ENCODE data around the gene ACAP2. TPM values are rescaled to one million over a fixed set of nuclear protein-coding genes. Genes with fewer than 3 reads are reported as not detected.
"Not testable (repeated sequence)": the region's sequence is repeated elsewhere in the genome, so short reads cannot be mapped to it uniquely, and the experiment has no call there.

Gene ACAP2
- polyA plus RNA-seq, 1 donor from 2014 or later, result 71.3 TPM

- H3K27me3 Mint-ChIP-seq, result no peaks in the 10 kb centered on the region
- no peaks in the 10 kb centered on the region for H3K9me3 Mint-ChIP-seq
- peak overlapping the region in 1 of 4 donors; percentile 9 for H3K4me3 Mint-ChIP-seq
- H3K36me3 Mint-ChIP-seq, result peaks cover 6% of the 10 kb centered on the region
- H3K27ac Mint-ChIP-seq, result no peak overlapping the region
- peaks cover 0 to 2% (median 0%) of the 10 kb centered on the region in 3 donors for H3K4me1 Mint-ChIP-seq
These were observed 130.1 kb downstream of the ACAP2 start for GRCh38 chr3:195312714-195313113.

GRCh38 chr3:195307711-195308110 is 135.1 kb downstream of the ACAP2 start:
- Mint-ChIP-seq H3K36me3 (peaks cover 1% of the 10 kb centered on the region), H3K4me3 (no peak overlapping the region), H3K9me3 (no peaks in the 10 kb centered on the region), H3K4me1 (peaks cover 0 to 2% (median 1%) of the 10 kb centered on the region in 3 donors), H3K27ac (peak overlapping the region in 1 of 3 donors; percentile 22), H3K27me3 (no peaks in the 10 kb centered on the region)

DNA sequence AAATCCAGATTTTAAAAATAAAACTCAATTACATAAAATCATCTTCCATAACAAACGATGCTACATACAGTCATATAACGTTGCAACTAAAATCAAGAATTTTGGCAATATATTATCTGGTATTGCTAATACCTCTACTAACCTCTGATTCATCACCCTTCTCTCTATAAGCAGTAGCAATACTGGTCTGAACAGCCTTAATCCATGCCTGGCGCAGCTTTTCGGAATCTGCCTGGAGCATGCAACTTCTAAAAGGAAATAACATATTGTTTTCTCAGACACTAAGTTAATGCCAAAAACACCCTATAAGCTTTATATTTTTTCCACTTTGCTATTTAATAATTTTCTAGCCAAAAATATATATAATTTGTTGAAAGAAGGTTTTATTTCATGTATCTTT is 136.5 kb downstream of the ACAP2 start:
- peak overlapping the region in 1 of 3 donors; percentile 43 for H3K27ac Mint-ChIP-seq
- no peaks in the 10 kb centered on the region for H3K9me3 Mint-ChIP-seq
- no peaks in the 10 kb centered on the region for H3K27me3 Mint-ChIP-seq
- peaks cover 0 to 2% (median 1%) of the 10 kb centered on the region in 3 donors for H3K4me1 Mint-ChIP-seq
- H3K4me3 Mint-ChIP-seq, result no peak overlapping the region
- H3K36me3 Mint-ChIP-seq, result peaks cover 1% of the 10 kb centered on the region

DNA sequence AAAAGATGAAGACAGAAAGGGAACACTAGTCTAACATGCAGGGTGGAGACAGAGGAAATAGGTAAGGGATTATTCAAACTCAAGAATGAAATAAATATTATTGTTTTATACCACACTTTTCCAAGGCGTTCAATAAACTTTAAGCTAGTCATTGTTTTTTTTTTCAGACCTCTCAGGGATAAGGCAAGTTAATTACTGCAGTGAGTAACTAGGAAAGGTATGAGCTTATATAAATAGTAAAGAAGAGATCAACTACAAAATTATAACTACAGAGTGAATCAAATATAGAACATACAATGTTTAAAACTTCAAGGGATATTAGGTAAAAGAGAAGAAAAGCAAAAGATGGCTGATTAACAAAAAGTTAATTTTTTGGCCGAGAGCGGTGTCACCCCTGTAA is 140.4 kb downstream of the ACAP2 start:
- no peaks in the 10 kb centered on the region for H3K9me3 Mint-ChIP-seq
- no peak overlapping the region for H3K4me3 Mint-ChIP-seq
- no peaks in the 10 kb centered on the region for H3K27me3 Mint-ChIP-seq
- peaks cover 0 to 4% (median 3%) of the 10 kb centered on the region in 3 donors for H3K4me1 Mint-ChIP-seq
- H3K36me3 Mint-ChIP-seq, result peaks cover 1% of the 10 kb centered on the region
- H3K27ac Mint-ChIP-seq, result no peak overlapping the region

GRCh38 chr3:195297446-195297845 is 145.4 kb downstream of the ACAP2 start:
- H3K27me3 Mint-ChIP-seq, result no peaks in the 10 kb centered on the region
- H3K9me3 Mint-ChIP-seq, result no peaks in the 10 kb centered on the region
- H3K27ac Mint-ChIP-seq, result peak overlapping the region in 1 of 3 donors; percentile 49
- H3K4me3 Mint-ChIP-seq, result no peak overlapping the region
- peaks cover 0 to 6% (median 3%) of the 10 kb centered on the region in 3 donors for H3K4me1 Mint-ChIP-seq
- no peaks in the 10 kb centered on the region for H3K36me3 Mint-ChIP-seq

- Mint-ChIP-seq H3K27me3 (no peaks in the 10 kb centered on the region), H3K4me3 (no peak overlapping the region), H3K4me1 (peaks cover 0 to 6% (median 3%) of the 10 kb centered on the region in 3 donors), H3K36me3 (no peaks in the 10 kb centered on the region), H3K9me3 (no peaks in the 10 kb centered on the region), H3K27ac (no peak overlapping the region)
These were observed 146.2 kb downstream of the ACAP2 start for GRCh38 chr3:195296662-195297061.

GRCh38 chr3:195291121-195291520 is 151.7 kb downstream of the ACAP2 start:
- H3K9me3 Mint-ChIP-seq, result no peaks in the 10 kb centered on the region
- H3K27me3 Mint-ChIP-seq, result no peaks in the 10 kb centered on the region
- H3K4me3 Mint-ChIP-seq, result no peak overlapping the region
- H3K36me3 Mint-ChIP-seq, result peaks cover 2% of the 10 kb centered on the region
- H3K4me1 Mint-ChIP-seq, result no peaks in the 10 kb centered on the region
- no peak overlapping the region for H3K27ac Mint-ChIP-seq

DNA sequence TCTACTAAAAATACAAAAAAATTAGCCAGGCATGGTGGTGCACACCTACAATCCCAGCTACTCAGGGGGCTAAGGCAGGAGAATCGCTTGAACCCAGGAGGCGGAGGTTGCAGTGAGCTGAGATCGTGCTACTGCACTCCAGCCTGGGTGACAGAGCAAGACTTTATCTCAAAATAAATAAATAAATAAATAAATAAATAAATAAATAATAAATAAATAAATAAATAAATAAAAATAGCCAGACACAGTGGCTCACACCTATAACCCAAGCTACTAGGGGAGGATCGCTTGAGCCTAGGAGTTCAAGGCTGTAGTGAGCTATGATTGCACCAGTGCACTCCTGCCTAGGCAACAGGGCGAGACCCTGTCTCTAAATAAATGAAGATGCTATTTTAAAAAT is 152.2 kb downstream of the ACAP2 start:
- H3K9me3 Mint-ChIP-seq, H3K4me3 Mint-ChIP-seq, H3K27ac Mint-ChIP-seq, H3K27me3 Mint-ChIP-seq, H3K4me1 Mint-ChIP-seq, H3K36me3 Mint-ChIP-seq: not testable (repeated sequence)

GRCh38 chr3:195286115-195286872 is 156.5 kb downstream of the ACAP2 start:
- H3K36me3 Mint-ChIP-seq, result peaks cover 2% of the 10 kb centered on the region
- H3K27ac Mint-ChIP-seq, result peak overlapping the region in 2 of 3 donors; percentile 21 to 53

GRCh38 chr3:195285372-195285771 is 157.4 kb downstream of the ACAP2 start:
- no peaks in the 10 kb centered on the region for H3K36me3 Mint-ChIP-seq
- no peak overlapping the region for H3K27ac Mint-ChIP-seq
- H3K4me3 Mint-ChIP-seq, result no peak overlapping the region
- no peaks in the 10 kb centered on the region for H3K27me3 Mint-ChIP-seq
- no peaks in the 10 kb centered on the region for H3K4me1 Mint-ChIP-seq
- H3K9me3 Mint-ChIP-seq, result no peaks in the 10 kb centered on the region

More at GRCh38 chr3:195286115-195286872, 156.5 kb downstream of the ACAP2 start:
- no peak overlapping the region for H3K4me3 Mint-ChIP-seq
- H3K9me3 Mint-ChIP-seq, result no peaks in the 10 kb centered on the region
- no peaks in the 10 kb centered on the region for H3K27me3 Mint-ChIP-seq
- no peaks in the 10 kb centered on the region for H3K4me1 Mint-ChIP-seq

- no peaks in the 10 kb centered on the region for H3K4me1 Mint-ChIP-seq
- H3K4me3 Mint-ChIP-seq, result no peak overlapping the region
- H3K27me3 Mint-ChIP-seq, result no peaks in the 10 kb centered on the region
- no peak overlapping the region for H3K27ac Mint-ChIP-seq
- H3K36me3 Mint-ChIP-seq, result no peaks in the 10 kb centered on the region
- no peaks in the 10 kb centered on the region for H3K9me3 Mint-ChIP-seq
These were observed 158.0 kb downstream of the ACAP2 start for GRCh38 chr3:195284842-195285241.

- Mint-ChIP-seq H3K4me3 (no peak overlapping the region), H3K9me3 (no peaks in the 10 kb centered on the region), H3K27me3 (no peaks in the 10 kb centered on the region), H3K4me1 (no peaks in the 10 kb centered on the region), H3K27ac (peak overlapping the region in 1 of 3 donors; percentile 16), H3K36me3 (no peaks in the 10 kb centered on the region)
These were observed 159.9 kb downstream of the ACAP2 start for GRCh38 chr3:195282961-195283360.

DNA sequence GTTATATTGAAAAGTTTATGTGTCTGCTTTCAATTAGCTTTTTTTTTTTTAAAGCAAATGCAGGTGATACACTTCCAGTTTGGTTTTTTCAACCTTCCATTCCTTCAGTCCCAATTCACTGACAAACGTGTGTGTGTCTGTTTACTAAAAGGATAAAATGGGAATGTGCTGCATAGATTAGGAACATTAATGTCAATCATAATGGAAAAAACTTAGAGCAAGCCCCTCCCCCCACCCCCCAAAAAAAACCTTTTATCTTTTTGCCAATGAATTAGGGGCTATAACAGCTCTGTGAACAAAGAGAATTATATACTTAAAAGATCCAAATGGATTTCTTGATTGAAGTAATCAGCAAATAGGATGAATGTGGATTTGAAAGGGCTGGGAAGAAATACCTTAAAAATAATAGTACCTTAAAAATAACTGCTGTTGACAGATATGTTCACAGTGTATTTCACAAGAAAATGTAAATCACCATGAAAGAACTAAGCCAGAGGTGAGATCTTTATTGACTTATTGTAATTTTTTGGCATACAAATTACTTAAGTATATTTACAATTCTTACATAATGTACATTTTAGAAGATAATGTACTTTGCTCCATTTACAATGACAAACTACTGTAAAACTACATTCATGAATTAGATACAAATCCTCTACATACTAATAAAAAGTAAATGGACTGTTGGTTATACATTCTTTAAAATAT is 168.4 kb downstream of the ACAP2 start:
- Mint-ChIP-seq H3K27ac (peak overlapping the region in 1 of 3 donors; percentile 87), H3K36me3 (peaks cover 2% of the 10 kb centered on the region), H3K4me3 (no peak overlapping the region), H3K4me1 (peaks cover 10 to 17% (median 11%) of the 10 kb centered on the region in 3 donors), H3K9me3 (no peaks in the 10 kb centered on the region), H3K27me3 (no peaks in the 10 kb centered on the region)

GRCh38 chr3:195271410-195272243 is 171.2 kb downstream of the ACAP2 start:
- Mint-ChIP-seq H3K4me1 (peaks cover 11 to 17% (median 13%) of the 10 kb centered on the region in 3 donors), H3K27ac (peak overlapping the region; percentile 63 to 92 (median 81)), H3K27me3 (no peaks in the 10 kb centered on the region), H3K9me3 (no peaks in the 10 kb centered on the region), H3K4me3 (peak overlapping the region; percentile 87 to 96 (median 90)), H3K36me3 (peaks cover 2% of the 10 kb centered on the region)

Measured in IgD-negative memory B cell (primary cell).